ENCODE data around the gene BBLN.
"Not testable (repeated sequence)": the region's sequence is repeated elsewhere in the genome, so short reads cannot be mapped to it uniquely, and the experiment has no call there.

BBLN gene, protein sequence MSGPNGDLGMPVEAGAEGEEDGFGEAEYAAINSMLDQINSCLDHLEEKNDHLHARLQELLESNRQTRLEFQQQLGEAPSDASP

DNA sequence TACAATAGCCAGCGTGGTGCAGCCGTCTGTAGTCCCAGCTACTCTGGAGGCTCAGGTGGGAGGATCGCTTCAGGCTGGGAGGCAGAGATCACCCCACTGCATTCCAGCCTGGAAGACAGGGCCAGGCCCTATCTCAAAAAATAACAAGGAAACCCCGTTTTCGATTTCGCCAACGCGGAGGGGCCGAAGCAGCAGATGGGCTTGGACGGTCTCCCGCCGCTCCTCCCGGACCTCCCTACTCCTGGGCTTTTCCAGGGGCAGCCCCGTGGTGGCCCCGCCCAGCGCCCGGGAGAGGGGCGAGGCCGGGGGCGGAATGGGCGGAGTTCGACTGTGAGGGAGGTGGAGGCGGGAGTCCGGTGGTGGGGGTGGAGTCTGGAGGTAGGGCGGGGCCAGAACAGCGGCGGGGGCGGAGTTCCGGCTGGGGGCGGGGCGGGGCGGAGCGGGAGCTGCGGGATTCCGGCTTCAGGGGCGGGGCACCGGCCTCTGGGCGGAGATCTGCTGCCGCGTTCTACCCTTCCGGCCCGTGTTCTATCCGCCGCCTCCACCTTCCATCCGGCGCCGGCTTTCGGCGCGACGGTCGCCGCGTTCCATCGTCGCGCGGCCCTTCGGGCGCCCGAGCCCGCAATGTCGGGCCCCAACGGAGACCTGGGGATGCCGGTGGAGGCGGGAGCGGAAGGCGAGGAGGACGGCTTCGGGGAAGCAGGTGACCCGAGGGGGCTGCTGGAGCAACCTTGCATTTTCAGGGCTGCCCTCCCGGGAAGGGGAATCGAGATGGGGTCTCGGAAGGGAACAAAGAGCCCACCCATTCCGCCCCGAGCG, at the start of gene BBLN:
Gene BBLN, plus strand, starts transcription at position 482 of the 819 bp plus-strand sequence. Its CDS starts 143 bp downstream, at position 625.
- DNase-seq: peak; percentile 95

DNA sequence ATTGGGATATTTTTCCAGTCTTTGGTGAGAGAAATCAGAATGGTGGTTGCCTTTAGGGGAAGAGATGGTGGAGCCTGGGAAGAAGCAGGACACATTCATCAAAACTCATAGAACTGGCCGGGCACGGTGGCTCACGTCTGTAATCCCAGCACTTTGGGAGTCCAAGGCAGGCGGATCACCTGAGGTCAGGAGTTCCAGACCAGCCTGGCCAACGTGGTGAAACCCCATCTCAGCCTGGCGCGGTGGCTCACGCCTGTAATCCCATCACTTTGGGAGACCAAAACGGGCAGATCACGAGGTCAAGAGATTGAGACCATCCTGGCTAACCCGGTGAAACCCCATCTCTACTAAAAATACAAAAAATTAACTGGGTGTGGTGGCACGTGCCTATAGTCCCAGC, 48.3 kb upstream of the BBLN start:
- DNase-seq: not testable (repeated sequence)

DNA sequence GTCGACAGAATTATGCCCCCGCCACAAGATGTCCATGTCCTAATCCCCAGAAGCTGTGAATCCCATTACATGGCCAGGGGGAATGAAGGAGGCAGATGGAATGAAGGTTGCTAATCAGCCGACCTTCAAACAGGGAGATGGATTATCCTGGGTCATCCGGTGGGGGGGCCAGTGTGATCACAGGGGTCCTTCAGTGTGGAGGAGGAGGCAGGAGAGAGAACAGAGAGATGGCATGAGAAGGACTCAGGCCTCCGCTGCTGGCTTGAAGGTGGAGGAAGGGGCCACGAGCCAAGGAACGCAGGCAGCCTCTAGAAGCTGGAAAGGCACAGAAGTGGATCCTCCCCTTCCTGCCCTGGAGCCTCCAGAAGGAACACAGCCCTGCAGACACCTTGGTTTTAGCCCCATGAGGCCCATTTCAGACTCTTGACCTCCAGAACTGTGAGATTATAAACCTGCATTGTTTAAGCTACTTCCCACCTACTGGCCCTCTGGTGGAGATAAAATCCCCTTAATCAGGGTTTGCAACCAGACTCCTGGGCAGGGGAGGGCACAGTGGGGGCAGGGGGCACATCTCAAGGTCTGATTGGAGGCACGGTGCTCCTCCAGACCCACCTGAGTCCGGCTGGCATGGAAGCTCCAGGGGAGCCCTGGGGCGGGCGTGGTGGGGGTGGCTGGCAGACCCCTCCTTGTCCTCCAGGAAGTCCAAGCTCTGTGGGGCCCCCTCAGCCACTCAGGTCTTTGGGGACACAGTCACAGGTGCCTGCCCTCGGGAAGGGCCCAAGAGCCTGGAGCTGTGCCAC, 46.3 kb upstream of the BBLN start:
- DNase-seq: no peak

DNA sequence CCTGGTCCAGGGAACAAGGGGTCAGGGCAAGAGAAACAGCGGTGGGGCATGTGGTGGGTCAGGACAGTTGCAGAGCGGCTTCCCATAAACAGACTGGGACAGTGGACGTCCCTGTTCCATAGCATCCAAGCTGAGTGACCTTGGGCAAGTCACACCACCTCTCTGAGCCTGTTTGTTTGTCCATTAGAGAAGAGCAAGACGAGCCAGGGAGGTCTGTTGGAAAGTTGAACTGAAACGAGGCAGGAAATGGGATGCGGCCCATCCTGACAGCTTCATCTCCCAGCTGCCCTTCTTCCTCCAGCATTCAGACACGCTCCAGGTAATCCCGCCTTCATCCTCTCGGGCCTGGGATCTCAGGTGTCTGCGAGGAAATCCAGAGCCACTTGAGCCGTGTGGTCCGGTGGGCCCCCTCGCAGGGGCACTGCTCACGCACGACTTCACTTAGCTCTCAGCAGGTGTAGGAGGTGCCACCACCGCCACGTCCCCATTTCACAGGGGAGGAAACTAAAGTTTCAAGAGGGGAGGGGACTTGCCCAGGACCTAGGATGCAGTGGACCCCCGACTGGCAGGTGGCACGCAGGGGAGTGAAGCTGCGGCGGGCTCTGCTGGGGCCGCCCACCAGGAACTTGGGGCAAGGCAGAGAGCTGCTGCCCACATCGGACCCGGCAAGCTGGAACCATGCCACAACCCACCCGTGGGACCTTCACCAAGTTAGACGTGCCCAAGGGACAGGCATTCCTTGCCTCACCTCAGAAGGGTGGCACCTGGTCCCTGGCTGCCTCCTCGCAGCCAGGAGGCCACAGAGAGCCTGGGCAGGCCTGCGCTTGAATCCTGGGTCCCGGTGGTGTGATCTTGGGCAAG, 45.5 kb upstream of the BBLN start:
- no peak for DNase-seq

DNA sequence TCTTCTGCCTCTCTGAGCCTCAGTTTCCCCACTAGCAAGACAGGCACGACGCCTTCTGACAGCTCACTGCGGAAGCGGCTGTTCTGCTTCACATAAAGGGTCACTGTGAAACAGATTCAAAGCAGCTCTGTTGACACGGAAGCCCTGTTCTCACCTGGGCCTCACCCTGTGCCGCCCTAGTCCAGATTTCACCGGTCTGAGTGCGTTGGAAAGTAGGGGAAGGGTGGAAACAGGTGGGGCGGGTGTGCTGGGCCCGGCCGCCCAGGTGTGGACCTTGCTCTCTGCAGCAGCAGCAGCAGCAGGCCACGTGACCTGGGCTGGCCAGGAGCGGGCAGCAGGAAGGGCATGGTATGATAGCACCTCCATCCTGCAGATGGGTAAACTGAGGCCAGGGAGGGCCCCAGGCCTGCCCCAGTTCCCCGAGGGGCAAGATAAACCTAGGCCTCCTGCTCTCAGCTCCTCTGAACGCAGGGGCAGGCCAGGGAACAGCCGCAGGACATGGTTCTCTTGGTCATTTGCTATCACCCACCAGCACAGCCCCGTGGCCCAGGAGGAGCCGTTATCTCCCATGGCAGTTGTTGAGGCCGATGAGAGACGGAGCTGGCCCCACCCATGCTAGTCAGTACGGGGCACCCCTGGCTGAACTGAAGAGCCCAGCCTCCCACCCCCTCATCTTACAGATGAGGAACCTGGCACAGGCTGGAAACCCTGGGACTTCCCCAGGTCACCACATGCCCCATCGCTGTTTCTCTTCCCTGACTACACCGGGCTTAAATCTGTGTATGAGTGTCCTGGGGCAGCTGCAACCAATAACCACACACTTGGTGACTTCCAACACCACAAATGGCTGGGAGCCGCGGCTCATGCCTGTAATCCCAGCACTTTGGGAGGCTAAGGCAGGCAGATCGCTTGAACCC, 44.6 kb upstream of the BBLN start:
- DNase-seq: no peak

DNA sequence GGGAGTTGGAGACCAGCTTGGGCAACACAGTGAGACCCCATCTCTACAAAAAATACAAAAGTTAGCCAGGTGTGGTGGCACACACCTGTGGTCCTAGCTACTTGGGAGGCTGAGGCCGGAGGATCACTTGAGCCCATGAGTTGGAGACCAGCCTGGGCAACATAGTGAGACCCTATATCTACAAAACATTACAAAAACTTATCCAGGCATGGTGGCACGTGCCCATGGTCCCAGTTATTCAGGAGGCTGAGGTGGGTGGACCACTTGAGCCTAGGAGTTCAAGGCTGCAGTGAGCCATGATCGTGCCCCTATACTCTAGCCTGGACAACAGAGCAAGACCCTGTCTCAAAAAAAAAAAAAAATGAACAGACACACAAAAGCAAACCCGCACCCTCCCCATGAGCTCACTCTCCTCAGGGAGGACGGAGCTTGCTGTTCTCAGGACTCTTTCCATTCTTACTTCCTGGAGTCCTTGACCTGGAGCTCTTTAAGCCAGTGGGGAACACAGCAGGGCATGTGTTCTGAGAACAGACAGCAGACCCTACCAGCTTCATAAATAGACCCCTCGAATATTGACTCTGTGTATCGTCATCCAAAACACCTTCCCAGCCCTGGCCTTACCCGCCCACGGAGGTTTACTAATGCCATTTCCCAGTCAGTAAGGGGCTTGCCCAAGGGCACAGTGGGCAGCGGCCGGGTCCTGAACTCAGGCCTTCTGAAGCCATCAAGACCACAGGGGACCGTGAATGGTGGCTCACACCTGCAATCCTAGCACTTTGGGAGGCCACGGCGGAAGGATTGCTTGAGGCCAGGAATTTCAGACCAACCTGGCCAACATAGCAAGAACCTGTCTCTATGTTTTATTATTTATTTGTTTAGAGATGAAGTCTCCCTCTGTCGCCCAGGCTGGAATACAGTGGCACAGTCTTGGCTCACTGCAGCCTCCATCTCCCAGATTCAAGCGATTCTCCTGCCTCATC, 43.7 kb upstream of the BBLN start:
- DNase-seq: no peak

DNA sequence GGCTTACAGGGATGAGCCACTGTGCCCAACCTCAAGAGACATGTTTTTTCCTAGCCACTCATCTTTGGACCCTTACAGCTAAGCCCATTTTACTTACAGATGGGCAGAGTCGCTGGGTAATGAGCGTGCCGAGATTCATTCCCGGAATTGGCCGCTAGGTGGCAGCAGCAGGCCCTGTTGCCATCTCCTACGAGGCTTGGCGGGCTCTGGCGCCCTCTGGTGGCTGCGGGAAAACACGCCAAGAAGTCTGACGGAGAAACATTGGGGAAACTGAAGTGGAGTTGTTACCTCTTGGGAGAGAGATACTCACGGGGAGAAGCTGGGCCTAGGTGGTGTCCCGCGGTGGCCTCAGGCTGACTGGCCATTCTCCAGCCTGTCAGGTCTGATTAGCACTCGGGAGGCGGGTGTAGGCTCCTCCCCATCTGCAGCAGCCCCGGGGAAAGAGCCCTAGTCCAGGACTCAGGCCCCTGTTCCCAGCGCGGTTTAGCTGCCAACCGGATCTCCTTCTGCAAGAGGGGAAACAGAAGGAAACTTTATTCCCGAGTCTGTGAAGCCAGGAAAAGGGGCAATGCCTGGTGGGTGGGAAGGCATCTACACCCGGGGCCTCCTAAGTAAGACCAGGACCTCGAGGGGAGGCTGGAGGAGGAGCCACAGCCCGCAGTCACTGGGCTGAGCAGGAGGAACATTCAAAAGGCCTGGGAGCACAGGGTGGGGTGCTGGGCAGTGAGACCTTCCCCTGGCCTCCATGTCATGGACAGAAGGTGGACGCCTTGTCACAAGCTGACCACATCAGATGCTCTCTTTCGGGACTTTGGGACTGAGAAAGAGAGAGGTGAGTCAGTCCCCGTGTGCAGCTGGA, 42.2 kb upstream of the BBLN start:
- DNase-seq: peak; percentile 79

DNA sequence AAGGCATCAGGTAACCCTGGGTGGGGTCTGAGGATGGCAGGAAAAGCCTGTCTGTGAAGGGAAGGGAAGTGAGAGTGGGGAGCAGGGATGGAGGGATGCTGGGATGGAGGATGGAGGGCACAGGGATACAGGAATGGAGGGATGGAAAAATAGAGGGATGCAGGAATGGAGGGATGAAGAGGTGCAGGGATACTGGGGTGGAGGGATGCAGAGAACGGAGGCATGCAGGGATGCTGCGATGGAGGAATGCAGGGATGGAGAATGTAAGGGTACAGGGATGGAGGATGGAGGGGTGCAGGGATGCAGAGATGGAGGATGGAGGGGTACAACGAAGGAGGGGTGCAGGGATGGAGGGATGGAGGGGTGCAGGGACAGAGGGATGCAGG, 41.6 kb upstream of the BBLN start:
- DNase-seq: no peak

DNA sequence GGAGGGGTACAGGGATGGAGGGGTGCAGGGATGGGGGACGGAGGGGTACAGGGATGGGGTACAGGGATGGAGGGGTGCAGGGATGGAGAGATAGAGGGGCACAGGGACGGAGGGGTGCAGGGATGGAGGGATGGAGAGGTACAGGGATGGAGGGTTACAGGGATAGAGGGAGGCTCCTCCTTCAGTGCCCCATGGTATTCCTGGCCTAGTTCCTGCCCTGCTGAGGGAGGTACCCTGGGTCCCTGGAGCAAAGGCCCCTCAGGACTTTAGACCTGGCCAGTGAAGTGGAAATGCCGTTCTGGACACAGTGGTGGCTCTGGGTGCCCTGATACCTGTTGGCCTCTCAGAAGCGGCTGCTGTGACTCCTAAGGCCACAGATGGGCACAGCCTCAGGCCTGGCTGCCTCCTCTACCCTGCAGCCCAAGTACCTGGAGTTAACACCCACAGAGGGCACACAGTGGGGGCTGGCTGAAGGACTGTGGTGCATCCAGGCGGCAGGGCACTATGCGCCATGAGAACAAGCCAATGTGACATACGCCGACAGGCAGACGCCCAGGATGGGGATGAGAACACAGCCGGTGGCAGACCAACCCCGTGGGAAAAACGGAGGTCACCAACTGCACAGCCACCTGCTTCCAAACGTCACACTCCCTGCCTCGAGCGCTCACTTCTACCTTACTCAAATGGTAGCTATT, 40.9 kb upstream of the BBLN start:
- DNase-seq: no peak

DNA sequence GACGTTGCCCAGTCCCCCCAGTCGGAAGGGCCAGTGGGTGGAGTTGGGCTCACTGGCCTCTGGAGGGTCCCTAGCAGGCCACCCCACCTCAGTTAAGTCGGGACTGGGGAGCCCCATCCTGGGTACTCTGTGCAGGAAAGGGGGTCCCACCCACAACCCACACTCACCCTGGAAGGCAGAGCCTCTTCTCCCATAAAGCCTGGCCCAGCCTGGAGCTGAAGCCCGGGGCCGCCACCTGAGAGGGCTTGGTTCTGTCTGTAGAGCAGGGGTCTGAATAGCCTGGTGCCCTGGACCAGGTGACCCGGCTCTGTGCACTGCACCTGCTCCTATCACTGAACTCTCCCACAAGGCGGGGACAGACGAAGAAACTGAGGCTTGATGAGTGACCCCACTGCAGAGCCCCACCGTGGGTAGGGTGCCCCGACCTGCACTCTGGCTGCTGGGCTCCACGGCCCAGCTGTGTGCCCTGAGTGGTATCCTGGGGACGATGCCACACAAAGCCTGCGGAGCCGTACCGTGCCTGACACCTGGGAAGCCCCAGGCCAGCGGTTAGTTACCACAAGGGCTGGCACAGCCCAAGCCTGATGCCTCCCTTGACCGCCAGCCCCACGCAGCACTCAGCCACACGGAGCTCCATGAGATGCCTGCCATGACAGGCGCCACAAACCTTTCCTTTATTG, 39.9 kb upstream of the BBLN start:
- no peak for DNase-seq

DNA sequence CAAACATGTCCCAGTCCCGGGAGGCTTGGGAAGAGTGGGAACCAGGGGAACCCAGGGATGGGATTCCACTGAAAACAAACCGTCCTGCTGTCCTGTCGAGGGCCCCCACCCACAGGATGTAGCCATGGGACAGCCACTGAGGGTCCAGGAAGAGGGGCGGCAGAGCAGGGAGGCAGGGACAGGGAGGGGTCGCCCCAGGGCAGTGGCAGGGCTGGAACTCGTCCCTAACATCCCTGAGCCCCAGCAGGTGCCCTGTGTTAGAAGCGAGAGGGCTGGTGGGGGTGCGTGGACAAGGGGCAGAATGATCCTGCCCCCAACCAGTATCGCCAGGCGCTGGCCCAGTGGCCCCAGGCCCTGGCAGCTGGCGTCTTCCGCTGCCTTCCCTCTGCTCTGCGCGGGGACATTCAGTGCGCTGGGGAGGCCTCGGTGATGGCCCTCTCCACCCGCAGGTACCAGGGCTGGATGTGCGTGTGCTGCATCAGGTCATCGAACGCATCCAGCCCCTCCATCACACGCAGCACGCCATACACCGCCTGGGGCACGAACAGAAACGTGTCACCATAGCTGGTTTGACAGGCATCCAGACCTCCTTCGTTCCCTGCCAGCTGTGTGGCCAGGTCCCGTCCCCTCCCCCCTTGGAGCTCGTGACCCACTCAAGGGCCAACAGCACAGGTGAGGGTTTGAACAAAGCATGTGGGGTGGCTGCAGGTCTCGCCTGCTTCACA, 39.2 kb upstream of the BBLN start:
- DNase-seq: no peak

DNA sequence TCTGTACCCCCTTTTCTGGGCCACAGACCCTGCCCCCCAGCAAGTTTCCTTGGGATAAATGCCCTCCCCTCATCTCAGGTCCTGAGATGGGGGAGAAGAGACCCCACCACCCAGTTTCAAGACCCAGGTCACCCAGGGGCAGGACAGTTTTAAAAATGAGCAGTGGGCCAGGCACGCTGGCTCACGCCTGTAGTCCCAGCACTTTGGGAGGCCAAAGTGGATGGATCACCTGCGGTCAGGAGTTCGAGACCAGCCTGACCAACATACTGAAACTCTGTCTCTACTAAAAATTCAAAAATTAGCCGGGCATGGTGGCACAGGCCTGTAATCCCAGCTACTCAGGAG, 38.6 kb upstream of the BBLN start:
- DNase-seq: no peak

DNA sequence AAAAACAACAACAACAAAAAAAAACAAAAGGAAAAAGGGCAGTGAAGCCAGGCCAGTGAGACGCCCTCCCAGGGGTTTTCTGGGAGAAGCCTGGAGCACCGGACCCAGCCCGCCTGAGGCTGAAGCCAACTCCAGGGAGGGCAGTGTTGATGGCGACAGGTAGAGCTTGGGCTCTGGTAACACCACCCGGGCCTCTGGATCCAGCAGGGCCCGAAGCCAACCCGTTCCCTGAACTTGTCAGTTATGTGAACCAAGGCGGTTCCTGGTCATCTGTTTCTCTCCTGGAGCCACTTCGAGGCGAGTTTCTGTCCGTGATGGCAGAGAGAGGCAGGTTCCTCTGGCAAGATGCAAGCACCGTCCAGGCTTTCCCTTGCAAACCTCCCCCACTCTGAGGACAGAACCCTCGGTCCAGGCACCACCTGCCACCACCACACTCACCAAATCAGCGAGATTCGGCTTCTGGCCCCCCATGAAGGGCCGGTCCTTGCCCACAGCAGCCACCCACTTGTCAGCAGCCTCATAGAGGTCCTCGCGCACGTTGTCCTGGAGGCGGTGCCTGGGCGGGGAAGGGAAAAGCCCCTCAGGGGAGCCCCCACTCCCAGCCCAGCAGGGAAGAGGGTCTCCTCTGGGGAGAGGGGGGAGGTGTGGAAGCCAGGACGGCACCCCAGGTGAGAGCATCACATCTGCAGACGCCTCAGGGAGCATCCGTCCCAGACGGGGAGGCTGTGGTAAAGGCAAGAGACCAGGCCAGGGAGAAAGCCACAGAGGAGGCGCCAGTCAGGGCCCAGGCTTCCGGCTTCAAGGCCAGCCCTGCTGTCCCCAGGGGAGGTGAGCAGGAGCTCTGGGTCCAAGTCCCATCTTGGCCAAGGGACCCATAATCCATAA, 37.9 kb upstream of the BBLN start:
- DNase-seq: no peak

DNA sequence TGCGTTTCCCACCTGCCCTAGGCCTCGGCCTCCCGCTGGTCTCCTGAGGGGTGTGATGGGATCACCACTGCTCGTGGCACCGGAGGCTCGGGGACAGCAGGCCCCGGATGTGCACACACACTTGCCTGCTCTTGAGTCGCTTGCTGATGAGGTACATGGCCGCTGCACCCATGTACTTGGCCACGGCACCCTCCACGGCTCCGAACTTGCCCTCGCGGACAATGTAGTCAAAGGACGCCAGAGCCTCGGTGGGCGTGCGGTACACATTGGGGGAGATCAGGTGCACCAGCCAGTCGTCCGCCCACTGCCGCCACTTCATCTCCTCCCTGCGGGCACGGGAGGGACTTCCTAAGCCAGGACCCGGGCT, 37.3 kb upstream of the BBLN start:
- DNase-seq: no peak

DNA sequence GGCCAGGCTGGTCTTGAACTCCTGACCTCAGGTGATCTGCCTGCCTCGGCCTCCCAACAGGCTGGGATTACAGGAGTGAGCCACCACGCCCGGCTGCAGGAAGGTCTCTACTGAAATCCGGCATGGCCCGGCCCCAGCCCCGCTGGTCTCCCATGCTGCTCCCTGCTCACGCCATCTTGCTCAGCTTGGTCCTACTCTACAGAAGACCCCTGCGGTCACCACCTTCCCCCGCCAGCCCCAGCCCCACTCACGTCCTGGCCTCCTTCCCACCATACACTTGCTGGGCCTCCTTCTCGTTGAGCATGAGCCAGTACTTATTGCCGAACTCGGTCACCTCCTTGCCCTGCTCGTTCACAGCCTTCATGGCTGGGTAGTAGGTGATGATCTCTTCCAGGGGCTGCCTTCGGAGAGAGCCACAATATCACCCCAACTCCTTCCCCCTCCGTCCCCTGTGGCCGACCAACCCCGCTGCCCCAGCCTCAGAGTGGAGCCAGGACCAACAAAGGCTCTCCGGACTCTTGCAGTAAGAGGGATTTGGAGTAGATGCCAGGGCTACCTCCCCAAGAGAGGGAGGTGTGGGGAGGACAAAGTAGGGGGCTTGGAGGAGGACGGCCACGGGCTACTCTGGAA, 36.5 kb upstream of the BBLN start:
- DNase-seq: no peak

DNA sequence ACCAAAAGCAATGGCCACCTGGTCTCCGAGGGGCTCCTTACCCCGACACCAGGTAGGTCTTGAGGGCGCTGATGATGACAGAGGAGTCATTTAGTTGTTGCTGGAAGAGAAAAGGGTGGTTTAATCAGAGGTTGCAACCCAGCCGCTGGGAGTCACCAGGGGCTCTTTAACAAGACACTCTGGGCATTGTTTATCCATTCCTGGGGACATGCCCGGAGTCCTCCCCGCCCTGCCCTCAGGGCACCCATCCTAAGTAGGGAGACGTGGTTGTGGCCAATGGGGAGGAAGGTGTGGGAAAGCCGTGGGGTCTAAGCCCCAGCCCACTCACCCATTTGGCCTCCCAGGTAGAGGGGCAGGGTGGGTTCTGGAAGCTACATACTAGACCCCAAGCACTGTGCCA, 35.6 kb upstream of the BBLN start:
- DNase-seq: no peak

Data from fibroblast of skin of right quadriceps (primary cell).